ENCODE data around the gene SAMD4B. TPM values are rescaled to one million over a fixed set of nuclear protein-coding genes. Genes with fewer than 3 reads are reported as not detected.
A peak's percentile ranks its signal among the peaks of the same experiment; 100 is the strongest.

Gene SAMD4B
- total RNA-seq, 3 donors from 2014 or later: 57.4 to 65.2 (median 59.7) TPM

- H3K36me3 ChIP-seq: no peaks in the 10 kb centered on the region
- intact Hi-C loops (cut with DNase I; ENCODE audit: low total_unique reads): loop anchor here (10.0 kb wide), 1 partner anchor 941 kb away; the partner anchor contains the start of gene FAM98C
- H3K9me3 ChIP-seq: no peaks in the 10 kb centered on the region
- no peak overlapping the region for H3K4me3 ChIP-seq
- no peak for DNase-seq (ENCODE audit: low spot score in 2 of 2)
- peaks cover 0 to 29% of the 10 kb centered on the region in 2 donors for H3K4me1 ChIP-seq
- H3K27ac ChIP-seq: peak overlapping the region; percentile 11 to 48
- TF ChIP-seq POLR2AphosphoS5 (IDR thresholded peaks at IDR 0.05) (no peak), POLR2A (IDR thresholded peaks at IDR 0.05) (no peak), CTCF (IDR thresholded peaks at IDR 0.05) (no peak)
- no peaks in the 10 kb centered on the region for H3K27me3 ChIP-seq
Measured at GRCh38 chr19:39345956-39346355, 3.7 kb downstream of the SAMD4B start.

- TF ChIP-seq POLR2AphosphoS5 (IDR thresholded peaks at IDR 0.05): no peak
- TF ChIP-seq CTCF (IDR thresholded peaks at IDR 0.05): no peak
- no peak for TF ChIP-seq POLR2A (IDR thresholded peaks at IDR 0.05)
- no peak for DNase-seq (ENCODE audit: low spot score in 2 of 2)
Measured at GRCh38 chr19:39347332-39348164, 5.3 kb downstream of the SAMD4B start.

GRCh38 chr19:39349326-39349725 is 7.1 kb downstream of the SAMD4B start:
- intact Hi-C loops (cut with DNase I; ENCODE audit: low total_unique reads): loop anchor here (10.0 kb wide), 1 partner anchor 945 kb away; the partner anchor contains the start of gene FAM98C

More at GRCh38 chr19:39347332-39348164, 5.3 kb downstream of the SAMD4B start:
- no peak overlapping the region for H3K4me3 ChIP-seq
- no peaks in the 10 kb centered on the region for H3K27me3 ChIP-seq
- H3K27ac ChIP-seq: peak overlapping the region in 1 of 2 donors; percentile 13
- intact Hi-C loops (cut with DNase I; ENCODE audit: low total_unique reads): loop anchor here (10.0 kb wide), 1 partner anchor 943 kb away; the partner anchor contains the start of gene FAM98C
- no peaks in the 10 kb centered on the region for H3K36me3 ChIP-seq
- peaks cover 0 to 29% of the 10 kb centered on the region in 2 donors for H3K4me1 ChIP-seq
- no peaks in the 10 kb centered on the region for H3K9me3 ChIP-seq

GRCh38 chr19:39350156-39350555 is 7.9 kb downstream of the SAMD4B start:
- no peak for TF ChIP-seq POLR2A (IDR thresholded peaks at IDR 0.05)
- TF ChIP-seq POLR2AphosphoS5 (IDR thresholded peaks at IDR 0.05): no peak
- TF ChIP-seq CTCF (IDR thresholded peaks at IDR 0.05): no peak
- H3K27ac ChIP-seq: no peak overlapping the region
- H3K4me3 ChIP-seq: no peak overlapping the region
- H3K4me1 ChIP-seq: peaks cover 0 to 10% of the 10 kb centered on the region in 2 donors
- intact Hi-C loops (cut with DNase I; ENCODE audit: low total_unique reads): no loop called here
- DNase-seq (ENCODE audit: low spot score in 2 of 2): no peak
- no peaks in the 10 kb centered on the region for H3K9me3 ChIP-seq
- no peaks in the 10 kb centered on the region for H3K36me3 ChIP-seq
- H3K27me3 ChIP-seq: no peaks in the 10 kb centered on the region

More at GRCh38 chr19:39349326-39349725, 7.1 kb downstream of the SAMD4B start:
- H3K36me3 ChIP-seq: no peaks in the 10 kb centered on the region
- peaks cover 0 to 18% of the 10 kb centered on the region in 2 donors for H3K4me1 ChIP-seq
- no peak overlapping the region for H3K4me3 ChIP-seq
- no peaks in the 10 kb centered on the region for H3K9me3 ChIP-seq
- DNase-seq (ENCODE audit: low spot score in 2 of 2): no peak
- H3K27me3 ChIP-seq: no peaks in the 10 kb centered on the region
- no peak for TF ChIP-seq POLR2A (IDR thresholded peaks at IDR 0.05)
- TF ChIP-seq POLR2AphosphoS5 (IDR thresholded peaks at IDR 0.05): no peak
- no peak for TF ChIP-seq CTCF (IDR thresholded peaks at IDR 0.05)
- no peak overlapping the region for H3K27ac ChIP-seq

- intact Hi-C loops (cut with DNase I; ENCODE audit: low total_unique reads): no loop called here
- H3K9me3 ChIP-seq: no peaks in the 10 kb centered on the region
- H3K4me3 ChIP-seq: no peak overlapping the region
- no peak for DNase-seq (ENCODE audit: low spot score in 2 of 2)
- no peaks in the 10 kb centered on the region for H3K4me1 ChIP-seq
- TF ChIP-seq POLR2A (IDR thresholded peaks at IDR 0.05) (no peak), CTCF (IDR thresholded peaks at IDR 0.05) (no peak), POLR2AphosphoS5 (IDR thresholded peaks at IDR 0.05) (no peak)
- no peaks in the 10 kb centered on the region for H3K27me3 ChIP-seq
- H3K36me3 ChIP-seq: no peaks in the 10 kb centered on the region
- H3K27ac ChIP-seq: peak overlapping the region; percentile 57 to 77
Measured at GRCh38 chr19:39351537-39352064, 9.4 kb downstream of the SAMD4B start.
